ENCODE data around the gene PTPRT.

The PTPRT gene

GRCh38 chr20:42475773-42476172 is 713.9 kb downstream of the PTPRT start:
- DNase-seq (ENCODE audit: low read depth, low spot score), result no peak

GRCh38 chr20:42474646-42475045 is 715.1 kb downstream of the PTPRT start:
- DNase-seq (ENCODE audit: low read depth, low spot score), result no peak

DNA sequence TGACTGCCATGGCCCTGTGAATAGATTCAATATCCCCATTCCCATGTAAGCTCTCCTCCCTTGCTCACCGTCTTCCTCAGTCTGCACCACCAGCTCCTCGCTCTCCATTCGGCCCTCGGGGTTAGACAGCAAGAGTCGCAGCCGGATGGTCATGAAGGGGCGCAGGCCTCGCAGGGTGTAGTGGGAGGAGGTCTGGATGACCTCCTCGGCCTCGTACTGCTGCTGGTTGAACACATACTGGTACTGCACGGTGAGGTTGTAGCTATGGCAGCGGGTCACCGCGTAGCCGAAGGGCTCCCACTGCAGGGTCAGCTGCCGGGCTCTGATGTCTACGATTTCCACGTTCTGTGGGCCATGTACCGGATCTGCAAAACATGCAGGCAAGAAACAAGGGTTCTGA is 717.5 kb downstream of the PTPRT start:
- no peak for DNase-seq (ENCODE audit: low read depth, low spot score)

GRCh38 chr20:42461965-42462593 is 727.6 kb downstream of the PTPRT start:
- DNase-seq (ENCODE audit: low read depth, low spot score), result no peak

DNA sequence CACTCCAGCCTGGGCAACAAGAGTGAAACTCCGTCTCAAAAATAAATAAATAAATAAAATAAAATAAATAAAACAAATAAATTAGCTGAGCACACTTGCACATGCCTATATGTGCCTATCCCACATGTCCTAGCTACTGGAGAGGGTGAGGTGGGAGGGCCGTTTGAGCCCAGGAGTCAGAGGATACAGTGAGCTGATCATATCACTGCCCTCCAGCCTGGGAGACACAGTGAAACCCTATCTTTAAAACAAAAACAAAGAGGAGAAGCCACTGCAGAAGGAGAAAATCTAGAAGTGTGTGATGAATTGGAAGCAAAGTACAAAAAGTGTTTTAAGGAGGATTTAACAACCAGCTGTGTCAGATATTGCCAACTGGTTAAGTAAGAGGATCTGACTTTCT is 728.4 kb downstream of the PTPRT start:
- no peak for DNase-seq (ENCODE audit: low read depth, low spot score)

- no peak for DNase-seq (ENCODE audit: low read depth, low spot score)
Observed at GRCh38 chr20:42447270-42447669, 742.4 kb downstream of the PTPRT start.

GRCh38 chr20:42444799-42445198 is 744.9 kb downstream of the PTPRT start:
- no peak for DNase-seq (ENCODE audit: low read depth, low spot score)

GRCh38 chr20:42443200-42443599 is 746.5 kb downstream of the PTPRT start:
- no peak for DNase-seq (ENCODE audit: low read depth, low spot score)

DNA sequence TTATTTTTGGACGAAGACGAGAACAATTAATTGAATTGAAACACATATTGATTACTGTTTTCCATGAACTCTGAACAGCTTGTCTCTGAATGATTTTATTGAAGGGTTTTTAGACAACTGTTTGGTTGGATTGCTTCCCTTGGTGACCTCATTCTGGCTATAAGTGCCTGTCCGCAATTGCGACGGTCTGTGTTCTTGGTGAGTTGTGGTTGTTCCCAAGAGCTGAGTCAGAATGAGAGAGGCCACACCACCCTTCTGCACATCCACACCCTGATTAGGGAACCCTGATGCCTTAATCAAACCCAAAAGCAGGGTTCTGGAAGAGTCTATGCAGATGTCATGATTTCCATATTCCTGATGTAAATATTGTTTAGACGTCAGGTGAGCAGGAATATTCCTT is 747.0 kb downstream of the PTPRT start:
- DNase-seq (ENCODE audit: low read depth, low spot score), result no peak

DNA sequence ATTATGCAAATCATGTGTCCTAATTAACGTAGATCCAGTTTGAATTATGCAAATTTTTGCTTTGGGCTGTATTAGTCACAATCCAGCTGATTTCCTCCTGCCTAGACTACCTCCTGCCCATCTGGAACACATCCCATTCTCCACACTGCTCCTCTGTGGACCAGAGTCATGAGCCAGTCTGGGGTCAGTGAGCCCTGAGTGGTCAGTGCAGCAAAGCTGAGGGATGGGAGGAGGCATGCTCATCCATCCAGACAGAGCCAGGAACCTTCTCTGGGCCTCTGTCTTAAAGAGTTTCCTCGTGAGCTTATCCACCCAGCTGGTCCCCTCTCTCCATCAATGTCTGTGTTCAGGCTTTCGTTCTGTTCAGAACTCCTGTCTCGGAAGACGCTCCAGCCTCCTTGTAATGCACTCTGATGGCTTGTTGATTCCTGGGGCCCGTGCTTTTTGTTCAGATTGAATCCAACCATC is 747.8 kb downstream of the PTPRT start:
- DNase-seq (ENCODE audit: low read depth, low spot score), result no peak

- DNase-seq (ENCODE audit: low read depth, low spot score), result no peak
Observed at GRCh38 chr20:42441196-42441863, 748.4 kb downstream of the PTPRT start.

GRCh38 chr20:42435230-42435629 is 754.5 kb downstream of the PTPRT start:
- DNase-seq (ENCODE audit: low read depth, low spot score), result no peak

DNA sequence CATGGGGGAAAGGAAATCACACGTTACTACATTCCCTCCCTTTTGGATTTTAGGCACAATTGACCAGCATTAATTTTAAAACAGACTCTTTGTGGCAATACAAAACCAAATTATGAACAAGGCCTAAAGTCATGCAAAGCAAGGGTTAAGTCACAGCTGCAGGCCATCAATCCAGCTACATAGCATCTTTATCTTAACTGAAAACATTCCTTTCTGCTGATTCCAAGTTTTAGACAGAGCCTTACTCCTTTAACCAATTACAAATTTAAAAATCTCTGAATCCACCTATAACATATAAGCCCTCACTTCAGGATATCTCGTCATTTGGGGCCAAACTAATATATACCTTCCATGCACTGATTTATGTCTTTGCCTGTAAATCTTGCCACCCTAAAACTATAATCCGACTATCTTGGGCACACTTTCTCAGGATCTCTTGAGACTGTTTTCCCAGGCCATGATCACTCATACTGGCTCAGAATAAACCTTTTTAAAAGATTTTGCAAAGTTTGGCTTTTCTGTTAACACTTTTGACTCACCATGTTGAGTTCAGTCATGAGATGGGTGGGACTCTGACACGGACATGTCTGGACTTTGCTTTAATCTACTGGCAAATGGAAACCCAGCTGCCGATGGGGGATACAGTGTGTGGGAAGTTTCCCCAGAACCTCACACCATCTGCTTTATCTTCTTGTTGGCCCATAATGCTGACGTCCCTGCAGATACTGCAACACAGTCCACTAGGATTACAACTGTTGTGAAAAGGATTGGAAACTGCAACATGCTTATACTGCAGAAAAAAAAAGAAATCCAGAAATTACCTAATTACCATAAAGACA is 757.0 kb downstream of the PTPRT start:
- no peak for DNase-seq (ENCODE audit: low read depth, low spot score)

- no peak for DNase-seq (ENCODE audit: low read depth, low spot score)
Observed at GRCh38 chr20:42430598-42430997, 759.1 kb downstream of the PTPRT start.

GRCh38 chr20:42429761-42430458 is 759.8 kb downstream of the PTPRT start:
- DNase-seq (ENCODE audit: low read depth, low spot score), result no peak

GRCh38 chr20:42419814-42420532 is 769.7 kb downstream of the PTPRT start:
- DNase-seq (ENCODE audit: low read depth, low spot score), result no peak

DNA sequence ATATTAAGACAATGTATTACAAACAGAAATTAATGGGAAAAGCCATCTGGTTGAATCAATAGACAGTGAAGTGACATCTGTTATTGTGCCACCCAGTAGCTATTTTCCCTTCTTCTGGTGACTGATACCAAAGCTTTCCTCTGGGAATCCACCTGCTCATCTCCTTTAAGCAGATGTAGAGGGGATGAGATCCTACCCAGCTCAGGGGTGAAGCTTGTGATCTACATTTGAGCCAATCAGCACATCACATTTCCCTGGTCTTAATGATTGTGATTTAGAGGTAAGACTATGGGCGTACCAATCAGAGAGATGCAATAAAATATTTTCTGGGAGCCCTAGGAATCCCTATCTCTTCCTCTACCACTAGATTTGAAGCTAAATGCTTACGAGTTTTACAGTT is 782.9 kb downstream of the PTPRT start:
- DNase-seq (ENCODE audit: low read depth, low spot score), result no peak

- no peak for DNase-seq (ENCODE audit: low read depth, low spot score)
Observed at GRCh38 chr20:42402455-42402854, 787.3 kb downstream of the PTPRT start.

GRCh38 chr20:42401613-42402012 is 788.1 kb downstream of the PTPRT start:
- DNase-seq (ENCODE audit: low read depth, low spot score), result no peak

DNA sequence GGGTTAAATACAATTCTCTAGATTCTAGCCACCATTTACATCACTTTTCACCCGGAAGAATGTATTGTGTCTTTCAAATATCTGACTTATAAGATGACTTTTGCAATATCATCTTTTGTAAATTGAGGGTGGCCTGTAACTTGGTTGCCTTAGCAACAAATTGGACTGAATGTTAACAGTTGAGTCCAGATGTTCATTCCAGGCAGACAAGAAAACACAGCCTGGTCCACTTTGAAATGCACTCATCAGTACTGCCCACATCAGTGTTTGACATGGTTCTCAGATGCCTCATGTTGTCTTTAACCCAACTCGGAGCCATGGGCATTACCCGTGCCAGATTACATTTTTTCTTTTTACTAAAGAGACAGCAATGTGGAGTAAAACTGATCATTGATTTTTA is 789.9 kb downstream of the PTPRT start:
- DNase-seq (ENCODE audit: low read depth, low spot score), result no peak

- DNase-seq (ENCODE audit: low read depth, low spot score), result no peak
Observed at GRCh38 chr20:42392442-42392841, 797.3 kb downstream of the PTPRT start.
